Panc1 (cell line): ENCODE data around the gene ADORA2B. TPM values are rescaled to one million over a fixed set of nuclear protein-coding genes. Genes with fewer than 3 reads are reported as not detected.
A peak's percentile ranks its signal among the peaks of the same experiment; 100 is the strongest.

Experiments used
- ATAC-seq: fragments of 200-7000 bp; cut with Tn5 transposase; 2 replicates; pipeline ENCODE4 v1.9.1; 2020; ENCODE audit warnings: mild to moderate bottlenecking, moderate library complexity
- BruUV-seq: library from RNA; stranded (reverse); fragments of 400-500 nt; replicated peaks from 2 replicates; lab custom pipeline; 2021; lab: Mats Ljungman, UMichigan
- CTCF ChIA-PET: fragments of 300-600 bp; sonication (Branson Sonifier 250); formaldehyde crosslinking; loops from one replicate; lab custom pipeline; 2022; ENCODE audit warnings: antibody characterized with exemption; lab: Charles Lee
- POLR2A ChIA-PET: fragments of 300-600 bp; sonication (Branson Sonifier 250); formaldehyde crosslinking; loops from one replicate; lab custom pipeline; 2022; ENCODE audit warnings: antibody characterized with exemption; lab: Charles Lee
- DNase-seq: peaks from one replicate; pipeline ENCODE4 v3.0.0-alpha.2; 2010; ENCODE audit warnings: low read depth, low spot score
- H3K27ac ChIP-seq: 2 replicates; pipeline ENCODE4 v1.5.1; 2011; ENCODE audit warnings: mild to moderate bottlenecking, low read length, inconsistent platforms
- H3K27me3 ChIP-seq: fragments of 200-500 bp; sonication (Bioruptor generic); 2 replicates; pipeline ENCODE4 v1.6.0; 2014; ENCODE audit warnings: low read length, inconsistent platforms; ENCODE audit not compliant: control insufficient read depth, insufficient read depth
- H3K36me3 ChIP-seq: fragments of 200-500 bp; sonication (Bioruptor generic); 2 replicates; pipeline ENCODE4 v1.5.1; 2014; ENCODE audit warnings: inconsistent platforms, mild to moderate bottlenecking, low read length, moderate library complexity; ENCODE audit not compliant: control insufficient read depth, insufficient read depth
- H3K4me1 ChIP-seq: 2 replicates; pipeline ENCODE4 v1.5.1; 2011; ENCODE audit warnings: inconsistent platforms, mild to moderate bottlenecking, low read length, moderate library complexity; ENCODE audit not compliant: control insufficient read depth, insufficient read depth
- H3K4me3 ChIP-seq, 2 experiments: 2 replicates each; pipeline ENCODE4 v1.5.1; 2011 to 2012; ENCODE audit warnings: low read depth in 2 of 2, low read length in 2 of 2, mild to moderate bottlenecking in 2 of 2, inconsistent platforms in 1 of 2, moderate library complexity in 1 of 2
- H3K9me3 ChIP-seq: fragments of 200-500 bp; sonication (Bioruptor generic); 2 replicates; pipeline ENCODE4 v1.5.1; 2014; ENCODE audit warnings: low read depth, mild to moderate bottlenecking, inconsistent platforms, low read length, moderate library complexity; ENCODE audit not compliant: control insufficient read depth, insufficient read depth
- CTCF ChIP-seq: fragments of 450-650 bp; IDR thresholded peaks from 2 replicates; pipeline ENCODE4 v1.5.1; 2017; ENCODE audit warnings: mild to moderate bottlenecking
- POLR2AphosphoS5 ChIP-seq: IDR thresholded peaks from 2 replicates; pipeline ENCODE4 v1.6.1; 2012; ENCODE audit warnings: mild to moderate bottlenecking, low read depth, low read length, moderate library complexity
- REST ChIP-seq, 2 experiments: IDR thresholded peaks; 2 replicates each; pipeline ENCODE4 v1.6.1; 2011 to 2012; ENCODE audit warnings: low read depth in 2 of 2, control low read depth in 1 of 2, low read length in 1 of 2, mild to moderate bottlenecking in 1 of 2, moderate library complexity in 1 of 2; ENCODE audit not compliant: insufficient read depth in 1 of 2
- SIN3A ChIP-seq: IDR thresholded peaks from 2 replicates; pipeline ENCODE4 v1.6.1; 2012; ENCODE audit warnings: low read depth, mild to moderate bottlenecking, low read length, moderate library complexity, borderline replicate concordance; ENCODE audit not compliant: insufficient read depth
- TCF7L2 ChIP-seq: IDR thresholded peaks from 2 replicates; pipeline ENCODE4 v1.6.1; 2011; ENCODE audit warnings: mild to moderate bottlenecking, low read depth, low read length, inconsistent platforms
- in situ Hi-C: cut with HindIII; loops from 2 replicates; pipeline ENCODE4 v1.10.0; 2016; ENCODE audit warnings: low sequenced_read_pairs, low pct_unique_long_range_greater_than_20kb
- intact Hi-C: fragments of 100-400 bp; cut with micrococcal nuclease; formaldehyde crosslinking; loops from one replicate; pipeline ENCODE4 v1.10.0; 2022; ENCODE audit not compliant: unreplicated experiment
- total RNA-seq: library from RNA; stranded (reverse); gene quantifications from one replicate; pipeline ENCODE4 v1.2.1, GENCODE V29; 2021; ENCODE audit not compliant: unreplicated experiment

ADORA2B gene
- total RNA-seq, 1 experiment from 2014 or later, result 42.7 TPM

GRCh38 chr17:16001226-16001897, 56.4 kb downstream of the ADORA2B start:
- peaks cover 5% of the 10 kb centered on the region; the same call in 1 of the 2 replicates for H3K4me1 ChIP-seq
- ATAC-seq (no peak), DNase-seq (no peak)
- intact Hi-C loops (no loop called here), in situ Hi-C loops (no loop called here)
- TF ChIP-seq POLR2AphosphoS5, result no peak
- TF ChIP-seq SIN3A, result no peak
- TF ChIP-seq CTCF, result no peak
- ChIA-PET CTCF (no interaction called here), POLR2A (no interaction called here)
- BruUV-seq, result no TSS peak
- H3K27ac ChIP-seq, result peak overlapping the region; percentile 85; the same call in 1 of the 2 replicates
- peaks cover 4% of the 10 kb centered on the region; the same call in 1 of the 2 replicates for H3K9me3 ChIP-seq
- H3K36me3 ChIP-seq, result peaks cover 33% of the 10 kb centered on the region
- H3K4me3 ChIP-seq, result peak overlapping the region; percentile 77 to 81
- no peaks in the 10 kb centered on the region for H3K27me3 ChIP-seq

GRCh38 chr17:16002708-16003260, 57.9 kb downstream of the ADORA2B start:
- in situ Hi-C loops (no loop called here), intact Hi-C loops (no loop called here)
- DNase-seq (no peak), ATAC-seq (no peak)
- Histone ChIP-seq H3K9me3 (peaks cover 4% of the 10 kb centered on the region; the same call in 1 of the 2 replicates), H3K4me1 (peaks cover 5% of the 10 kb centered on the region; the same call in 1 of the 2 replicates), H3K4me3 (no peak overlapping the region), H3K27ac (no peak overlapping the region), H3K27me3 (no peaks in the 10 kb centered on the region), H3K36me3 (peaks cover 42% of the 10 kb centered on the region)
- no peak for TF ChIP-seq CTCF
- TF ChIP-seq TCF7L2, result no peak
- TF ChIP-seq SIN3A, result no peak
- TF ChIP-seq REST (IDR thresholded peaks at IDR 0.05; ENCODE audit: insufficient read depth in 1 of 2, low read depth in 2 of 2, low read length in 1 of 2), result no peak
- no peak for TF ChIP-seq POLR2AphosphoS5
- BruUV-seq, result no TSS peak
- CTCF ChIA-PET, result no interaction called here
- POLR2A ChIA-PET, result no interaction called here
